GM18907 (cell line): ENCODE data around the gene KRTAP10-12.

Experiments
- ATAC-seq: cut with Tn5 transposase; IDR thresholded peaks from one replicate; pipeline ENCODE4 v1.9.1; 2021; ENCODE audit warnings: mild to moderate bottlenecking, moderate library complexity; ENCODE audit not compliant: unreplicated experiment

KRTAP10-12 gene

GRCh38 chr21:44730951-44731579, 34.1 kb downstream of the KRTAP10-12 start:
- ATAC-seq = no peak

- ATAC-seq = no peak
Measured at GRCh38 chr21:44732263-44732662, 35.3 kb downstream of the KRTAP10-12 start.

- no peak for ATAC-seq
Measured at GRCh38 chr21:44732956-44733355, 36.0 kb downstream of the KRTAP10-12 start.

GRCh38 chr21:44734026-44734745, 37.2 kb downstream of the KRTAP10-12 start:
- no peak for ATAC-seq

GRCh38 chr21:44734841-44735240, 37.9 kb downstream of the KRTAP10-12 start:
- ATAC-seq = no peak

GRCh38 chr21:44735821-44736220, 38.8 kb downstream of the KRTAP10-12 start:
- no peak for ATAC-seq

- no peak for ATAC-seq
Measured at GRCh38 chr21:44736291-44737004, 39.5 kb downstream of the KRTAP10-12 start.

- no peak for ATAC-seq
Measured at GRCh38 chr21:44737706-44738354, 40.9 kb downstream of the KRTAP10-12 start.

- no peak for ATAC-seq
Measured at GRCh38 chr21:44738621-44739020, 41.6 kb downstream of the KRTAP10-12 start.

- no peak for ATAC-seq
Measured at GRCh38 chr21:44739316-44739715, 42.3 kb downstream of the KRTAP10-12 start.

- ATAC-seq = no peak
Measured at GRCh38 chr21:44740742-44741141, 43.8 kb downstream of the KRTAP10-12 start.

- ATAC-seq = no peak
Measured at GRCh38 chr21:44741921-44742320, 44.9 kb downstream of the KRTAP10-12 start.

GRCh38 chr21:44742418-44743153, 45.6 kb downstream of the KRTAP10-12 start:
- ATAC-seq = no peak
